Measurements from ENCODE around the gene HPSE. TPM values are rescaled to one million over a fixed set of nuclear protein-coding genes. Genes with fewer than 3 reads are reported as not detected.

HPSE gene
- total and polyA plus RNA-seq, 9 of the 15 experiments (the other 6 are each of a cell fraction or from before 2014, with no cell fraction given), result 0.01 to 0.42 (median 0.14) TPM; not detected in 1

DNA sequence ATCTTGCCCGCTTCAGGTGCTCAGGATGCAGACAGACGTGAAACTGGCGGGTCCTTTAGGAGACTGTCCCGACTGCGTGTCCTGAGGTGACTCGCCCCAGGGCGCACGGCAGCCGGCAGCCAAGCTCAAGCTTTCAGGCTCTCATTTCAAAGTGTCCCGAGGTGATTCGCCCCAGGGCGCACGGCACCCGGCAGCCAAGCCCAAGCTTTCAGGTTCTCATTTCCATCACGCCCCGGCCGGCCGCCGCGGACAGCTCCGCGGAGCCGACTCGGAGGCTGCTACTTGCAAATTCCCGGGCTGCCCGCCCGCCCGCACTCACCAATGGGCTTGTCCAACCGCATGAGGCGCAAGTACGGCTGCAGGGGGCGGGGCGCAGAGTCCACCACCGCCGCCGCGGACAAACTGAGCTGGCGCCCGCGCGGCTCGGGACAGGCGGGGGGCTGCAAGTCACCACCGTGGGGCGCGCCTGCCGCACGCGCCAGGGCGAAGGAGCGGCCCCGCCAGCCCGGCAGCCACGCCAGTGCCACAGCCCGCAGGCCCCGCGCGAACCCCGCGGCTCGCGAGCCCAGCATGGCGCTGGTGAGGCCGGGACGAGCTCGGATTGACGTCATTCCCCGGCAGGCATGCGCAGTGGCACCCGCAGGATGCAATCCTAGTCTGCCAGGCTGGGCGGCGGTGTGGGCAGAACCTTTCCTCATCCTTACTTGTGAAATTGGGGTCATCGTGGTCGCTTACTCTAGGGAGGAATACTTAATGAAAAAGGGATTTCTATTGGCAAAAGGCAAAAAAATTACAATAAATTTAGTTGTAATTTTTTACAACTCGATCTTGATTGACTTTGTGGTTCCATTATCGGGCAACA is 50.2 kb downstream of the HPSE start, which contains the start of gene COQ2 (continued):
- TF ChIP-seq TAF1 (IDR thresholded peaks at IDR 0.05; ENCODE audit: control insufficient read depth, extremely low read depth, insufficient read depth, low read length, severe bottlenecking) (peak; percentile 71), POLR2G (IDR thresholded peaks at IDR 0.05; ENCODE audit: low read depth, low read length) (peak; percentile 96), NFATC3 (IDR thresholded peaks at IDR 0.05) (peak; percentile 95), NRF1 (conservative IDR thresholded peaks at IDR 0.05 in 1 of 2, IDR thresholded peaks at IDR 0.05 in 1 of 2) (peak; percentile 96), ZFP91 (CRISPR knock-in tag; IDR thresholded peaks at IDR 0.05) (0 out of 2 replicates have a peak, but pooled peaks have one; percentile 17), ILF3 (IDR thresholded peaks at IDR 0.05; ENCODE audit: borderline replicate concordance) (peak; percentile 36; the same call in 1 of the 2 replicates), RB1 (IDR thresholded peaks at IDR 0.05; ENCODE audit: low read depth) (peak; percentile 93), ZNF592 (IDR thresholded peaks at IDR 0.05) (peak; percentile 84), ZC3H4 (CRISPR knock-in tag; IDR thresholded peaks at IDR 0.05; ENCODE audit: borderline replicate concordance) (peak; percentile 58; the same call in 1 of the 2 replicates), ZNF232 (CRISPR knock-in tag; IDR thresholded peaks at IDR 0.05) (no peak), EP400 (IDR thresholded peaks at IDR 0.05) (peak; percentile 79), SRSF3 (IDR thresholded peaks at IDR 0.05; ENCODE audit: insufficient read depth, low read length) (no peak), POLR2AphosphoS5 (IDR thresholded peaks at IDR 0.05; ENCODE audit: control insufficient read depth, insufficient read depth, low read depth, low read length) (peak; percentile 59)
- TF ChIP-seq, protein P1, sequence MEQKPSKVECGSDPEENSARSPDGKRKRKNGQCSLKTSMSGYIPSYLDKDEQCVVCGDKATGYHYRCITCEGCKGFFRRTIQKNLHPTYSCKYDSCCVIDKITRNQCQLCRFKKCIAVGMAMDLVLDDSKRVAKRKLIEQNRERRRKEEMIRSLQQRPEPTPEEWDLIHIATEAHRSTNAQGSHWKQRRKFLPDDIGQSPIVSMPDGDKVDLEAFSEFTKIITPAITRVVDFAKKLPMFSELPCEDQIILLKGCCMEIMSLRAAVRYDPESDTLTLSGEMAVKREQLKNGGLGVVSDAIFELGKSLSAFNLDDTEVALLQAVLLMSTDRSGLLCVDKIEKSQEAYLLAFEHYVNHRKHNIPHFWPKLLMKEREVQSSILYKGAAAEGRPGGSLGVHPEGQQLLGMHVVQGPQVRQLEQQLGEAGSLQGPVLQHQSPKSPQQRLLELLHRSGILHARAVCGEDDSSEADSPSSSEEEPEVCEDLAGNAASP (IDR thresholded peaks at IDR 0.05), result peak; percentile 54; the same call in 1 of the 2 replicates
- TF ChIP-seq, protein P2, sequence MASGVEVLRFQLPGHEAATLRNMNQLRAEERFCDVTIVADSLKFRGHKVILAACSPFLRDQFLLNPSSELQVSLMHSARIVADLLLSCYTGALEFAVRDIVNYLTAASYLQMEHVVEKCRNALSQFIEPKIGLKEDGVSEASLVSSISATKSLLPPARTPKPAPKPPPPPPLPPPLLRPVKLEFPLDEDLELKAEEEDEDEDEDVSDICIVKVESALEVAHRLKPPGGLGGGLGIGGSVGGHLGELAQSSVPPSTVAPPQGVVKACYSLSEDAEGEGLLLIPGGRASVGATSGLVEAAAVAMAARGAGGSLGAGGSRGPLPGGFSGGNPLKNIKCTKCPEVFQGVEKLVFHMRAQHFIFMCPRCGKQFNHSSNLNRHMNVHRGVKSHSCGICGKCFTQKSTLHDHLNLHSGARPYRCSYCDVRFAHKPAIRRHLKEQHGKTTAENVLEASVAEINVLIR (CRISPR knock-in tag; IDR thresholded peaks at IDR 0.05), result peak; percentile 79
- TF ChIP-seq, protein P3, sequence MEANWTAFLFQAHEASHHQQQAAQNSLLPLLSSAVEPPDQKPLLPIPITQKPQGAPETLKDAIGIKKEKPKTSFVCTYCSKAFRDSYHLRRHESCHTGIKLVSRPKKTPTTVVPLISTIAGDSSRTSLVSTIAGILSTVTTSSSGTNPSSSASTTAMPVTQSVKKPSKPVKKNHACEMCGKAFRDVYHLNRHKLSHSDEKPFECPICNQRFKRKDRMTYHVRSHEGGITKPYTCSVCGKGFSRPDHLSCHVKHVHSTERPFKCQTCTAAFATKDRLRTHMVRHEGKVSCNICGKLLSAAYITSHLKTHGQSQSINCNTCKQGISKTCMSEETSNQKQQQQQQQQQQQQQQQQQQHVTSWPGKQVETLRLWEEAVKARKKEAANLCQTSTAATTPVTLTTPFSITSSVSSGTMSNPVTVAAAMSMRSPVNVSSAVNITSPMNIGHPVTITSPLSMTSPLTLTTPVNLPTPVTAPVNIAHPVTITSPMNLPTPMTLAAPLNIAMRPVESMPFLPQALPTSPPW (CRISPR knock-in tag; IDR thresholded peaks at IDR 0.05), result peak; percentile 86

All from K562 (cell line).